SK-N-SH treated with all-trans-retinoic acid at 6 μM for 48 hours (cell line): Measurements from ENCODE around the gene AMOTL1.

Source experiments
- ARNTL ChIP-seq: fragments of 450-650 bp; formaldehyde crosslinking; IDR thresholded peaks from 2 replicates; pipeline ENCODE4 v1.5.0; 2020; ENCODE audit warnings: low read depth, mild to moderate bottlenecking, moderate library complexity, borderline replicate concordance
- CSRNP3 ChIP-seq: fragments of 250-450 bp; sonication (Bioruptor Pico); IDR thresholded peaks from 2 replicates; pipeline ENCODE4 v1.5.1; 2021; ENCODE audit warnings: mild to moderate bottlenecking, moderate library complexity
- OSR1 ChIP-seq: fragments of 250-450 bp; sonication (Bioruptor Pico); IDR thresholded peaks from 2 replicates; pipeline ENCODE4 v1.8.0; 2022; ENCODE audit warnings: moderate library complexity, mild to moderate bottlenecking, inconsistent platforms
- TOX ChIP-seq: fragments of 250-450 bp; sonication (Bioruptor Pico); IDR thresholded peaks from 2 replicates; pipeline ENCODE4 v1.8.0; 2021; ENCODE audit warnings: mild to moderate bottlenecking, moderate library complexity, borderline replicate concordance
- TF ChIP-seq, protein P1 (sequence below): fragments of 250-450 bp; sonication (Bioruptor Pico); IDR thresholded peaks from 2 replicates; pipeline ENCODE4 v1.8.0; 2021; ENCODE audit warnings: low read depth, mild to moderate bottlenecking, moderate library complexity, borderline replicate concordance

- no peak for TF ChIP-seq CSRNP3 (CRISPR knock-in tag)
- no peak for TF ChIP-seq TOX (CRISPR knock-in tag)
- TF ChIP-seq ARNTL, result no peak
- TF ChIP-seq, protein P1, sequence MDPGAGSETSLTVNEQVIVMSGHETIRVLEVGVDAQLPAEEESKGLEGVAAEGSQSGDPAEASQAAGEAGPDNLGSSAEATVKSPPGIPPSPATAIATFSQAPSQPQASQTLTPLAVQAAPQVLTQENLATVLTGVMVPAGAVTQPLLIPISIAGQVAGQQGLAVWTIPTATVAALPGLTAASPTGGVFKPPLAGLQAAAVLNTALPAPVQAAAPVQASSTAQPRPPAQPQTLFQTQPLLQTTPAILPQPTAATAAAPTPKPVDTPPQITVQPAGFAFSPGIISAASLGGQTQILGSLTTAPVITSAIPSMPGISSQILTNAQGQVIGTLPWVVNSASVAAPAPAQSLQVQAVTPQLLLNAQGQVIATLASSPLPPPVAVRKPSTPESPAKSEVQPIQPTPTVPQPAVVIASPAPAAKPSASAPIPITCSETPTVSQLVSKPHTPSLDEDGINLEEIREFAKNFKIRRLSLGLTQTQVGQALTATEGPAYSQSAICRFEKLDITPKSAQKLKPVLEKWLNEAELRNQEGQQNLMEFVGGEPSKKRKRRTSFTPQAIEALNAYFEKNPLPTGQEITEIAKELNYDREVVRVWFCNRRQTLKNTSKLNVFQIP (CRISPR knock-in tag), result no peak
- no peak for TF ChIP-seq OSR1 (CRISPR knock-in tag)
Observed at GRCh38 chr11:94855666-94856065, 87.5 kb downstream of the AMOTL1 start.
